Measurements from ENCODE around the gene TTLL11. TPM values are rescaled to one million over a fixed set of nuclear protein-coding genes. Genes with fewer than 3 reads are reported as not detected.

TTLL11 gene
- total and polyA plus RNA-seq, 2 of the 8 experiments (the other 6 are each of a cell fraction or from before 2014, with no cell fraction given): 0.56 to 0.80 TPM

DNA sequence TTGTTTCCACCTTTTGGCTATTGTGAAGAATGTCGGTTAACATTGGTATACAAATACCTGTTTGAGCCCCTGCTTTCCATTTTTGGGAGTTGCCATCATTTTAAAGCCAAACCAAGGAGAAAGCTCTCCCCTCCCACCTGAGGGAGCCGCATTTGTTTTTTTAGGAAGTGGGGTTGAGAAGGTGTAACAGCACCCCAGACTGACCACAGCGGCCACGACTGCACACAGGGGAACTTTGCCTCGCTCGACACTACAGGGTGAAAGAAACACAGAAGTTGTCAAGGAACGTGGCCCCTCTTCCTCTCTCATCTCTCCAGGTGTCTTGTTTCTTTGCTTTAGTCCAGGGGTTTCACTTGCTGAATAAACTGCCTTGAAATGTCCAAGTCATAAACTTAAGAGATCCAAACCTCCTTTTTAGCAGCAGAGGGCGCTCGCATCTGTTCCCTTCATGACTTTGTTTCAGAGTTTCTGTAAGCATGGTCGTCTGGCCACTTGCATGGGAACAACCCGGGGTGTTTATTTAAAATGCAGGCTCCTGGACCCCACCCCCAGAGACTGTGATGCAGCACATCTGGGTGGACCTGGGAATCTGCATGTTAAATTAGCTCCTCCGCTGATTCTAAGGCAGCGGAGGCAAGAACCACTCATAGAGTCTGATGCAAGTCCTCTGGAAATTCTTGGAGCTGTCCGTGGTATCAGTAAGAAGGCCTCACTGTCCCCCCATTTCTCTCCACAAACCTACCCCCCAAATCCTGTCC, 2.1 kb upstream of the TTLL11 start (continued):
- no peak for TF ChIP-seq JUN (IDR thresholded peaks at IDR 0.05; ENCODE audit: low read depth, low read length)
- TF ChIP-seq CEBPB (IDR thresholded peaks at IDR 0.05; ENCODE audit: low read depth, low read length): peak; percentile 62; the same call in 1 of the 2 replicates
- TF ChIP-seq, protein P1, sequence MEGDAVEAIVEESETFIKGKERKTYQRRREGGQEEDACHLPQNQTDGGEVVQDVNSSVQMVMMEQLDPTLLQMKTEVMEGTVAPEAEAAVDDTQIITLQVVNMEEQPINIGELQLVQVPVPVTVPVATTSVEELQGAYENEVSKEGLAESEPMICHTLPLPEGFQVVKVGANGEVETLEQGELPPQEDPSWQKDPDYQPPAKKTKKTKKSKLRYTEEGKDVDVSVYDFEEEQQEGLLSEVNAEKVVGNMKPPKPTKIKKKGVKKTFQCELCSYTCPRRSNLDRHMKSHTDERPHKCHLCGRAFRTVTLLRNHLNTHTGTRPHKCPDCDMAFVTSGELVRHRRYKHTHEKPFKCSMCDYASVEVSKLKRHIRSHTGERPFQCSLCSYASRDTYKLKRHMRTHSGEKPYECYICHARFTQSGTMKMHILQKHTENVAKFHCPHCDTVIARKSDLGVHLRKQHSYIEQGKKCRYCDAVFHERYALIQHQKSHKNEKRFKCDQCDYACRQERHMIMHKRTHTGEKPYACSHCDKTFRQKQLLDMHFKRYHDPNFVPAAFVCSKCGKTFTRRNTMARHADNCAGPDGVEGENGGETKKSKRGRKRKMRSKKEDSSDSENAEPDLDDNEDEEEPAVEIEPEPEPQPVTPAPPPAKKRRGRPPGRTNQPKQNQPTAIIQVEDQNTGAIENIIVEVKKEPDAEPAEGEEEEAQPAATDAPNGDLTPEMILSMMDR (IDR thresholded peaks at IDR 0.05; ENCODE audit: control extremely low read depth in 1 of 3, insufficient read depth in 1 of 3, low read depth in 1 of 3, low read length in 3 of 3): peak in 2 of 3 experiments; percentile 49 to 66; a peak in 2 of 4 replicates
- TF ChIP-seq RNF2 (IDR thresholded peaks at IDR 0.05; ENCODE audit: borderline replicate concordance, low read depth, low read length, missing control alignments, poor library complexity, severe bottlenecking): no peak

Measured in H1 (cell line).